IMR-90 (cell line): ENCODE measurements around the gene LAMA5.

Experiments
- BHLHE40 ChIP-seq: fragments of 150-350 bp; IDR thresholded peaks from 2 replicates; pipeline ENCODE4 v1.6.1; 2016; ENCODE audit warnings: mild to moderate bottlenecking, low read depth, low read length
- CEBPB ChIP-seq: IDR thresholded peaks from 2 replicates; pipeline ENCODE4 v1.6.1; 2012; ENCODE audit warnings: low read depth, low read length, improper control_type of control experiment
- CHD1 ChIP-seq: IDR thresholded peaks from 2 replicates; pipeline ENCODE4 v1.6.1; 2012; ENCODE audit warnings: low read depth, low read length, improper control_type of control experiment
- FOS ChIP-seq: fragments of 150-350 bp; IDR thresholded peaks from 2 replicates; pipeline ENCODE4 v1.6.1; 2016; ENCODE audit warnings: low read depth, low read length
- NFE2L2 ChIP-seq: fragments of 150-350 bp; IDR thresholded peaks from 2 replicates; pipeline ENCODE4 v1.6.1; 2016; ENCODE audit warnings: low read depth, mild to moderate bottlenecking, low read length
- POLR2A ChIP-seq: IDR thresholded peaks from 2 replicates; pipeline ENCODE4 v1.6.1; 2012; ENCODE audit warnings: mild to moderate bottlenecking, low read depth, low read length
- RCOR1 ChIP-seq: IDR thresholded peaks from 2 replicates; pipeline ENCODE4 v1.6.1; 2012; ENCODE audit warnings: mild to moderate bottlenecking, low read length, improper control_type of control experiment; ENCODE audit not compliant: insufficient replicate concordance
- SMC3 ChIP-seq: fragments of 150-350 bp; IDR thresholded peaks from 2 replicates; pipeline ENCODE4 v1.6.1; 2016; ENCODE audit warnings: low read depth, mild to moderate bottlenecking, antibody characterized with exemption, low read length, moderate library complexity
- TF ChIP-seq, protein P1 (sequence below): conservative IDR thresholded peaks from 2 replicates; pipeline ENCODE4 v1.5.1; 2012; ENCODE audit warnings: mild to moderate bottlenecking, low read depth, low read length, improper control_type of control experiment
- TF ChIP-seq, protein P2 (sequence below): fragments of 150-350 bp; IDR thresholded peaks from 2 replicates; pipeline ENCODE4 v1.6.1; 2016; ENCODE audit warnings: low read depth, mild to moderate bottlenecking, low read length, moderate library complexity, borderline replicate concordance
- TF ChIP-seq, protein P3 (sequence below): fragments of 150-350 bp; IDR thresholded peaks from 2 replicates; pipeline ENCODE4 v1.6.1; 2017; ENCODE audit warnings: mild to moderate bottlenecking, antibody characterized with exemption, low read length, low read depth

- TF ChIP-seq, protein P1, sequence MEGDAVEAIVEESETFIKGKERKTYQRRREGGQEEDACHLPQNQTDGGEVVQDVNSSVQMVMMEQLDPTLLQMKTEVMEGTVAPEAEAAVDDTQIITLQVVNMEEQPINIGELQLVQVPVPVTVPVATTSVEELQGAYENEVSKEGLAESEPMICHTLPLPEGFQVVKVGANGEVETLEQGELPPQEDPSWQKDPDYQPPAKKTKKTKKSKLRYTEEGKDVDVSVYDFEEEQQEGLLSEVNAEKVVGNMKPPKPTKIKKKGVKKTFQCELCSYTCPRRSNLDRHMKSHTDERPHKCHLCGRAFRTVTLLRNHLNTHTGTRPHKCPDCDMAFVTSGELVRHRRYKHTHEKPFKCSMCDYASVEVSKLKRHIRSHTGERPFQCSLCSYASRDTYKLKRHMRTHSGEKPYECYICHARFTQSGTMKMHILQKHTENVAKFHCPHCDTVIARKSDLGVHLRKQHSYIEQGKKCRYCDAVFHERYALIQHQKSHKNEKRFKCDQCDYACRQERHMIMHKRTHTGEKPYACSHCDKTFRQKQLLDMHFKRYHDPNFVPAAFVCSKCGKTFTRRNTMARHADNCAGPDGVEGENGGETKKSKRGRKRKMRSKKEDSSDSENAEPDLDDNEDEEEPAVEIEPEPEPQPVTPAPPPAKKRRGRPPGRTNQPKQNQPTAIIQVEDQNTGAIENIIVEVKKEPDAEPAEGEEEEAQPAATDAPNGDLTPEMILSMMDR = no peak
- TF ChIP-seq BHLHE40 = no peak
- no peak for TF ChIP-seq POLR2A
- TF ChIP-seq NFE2L2 = no peak
- TF ChIP-seq FOS = no peak
- TF ChIP-seq, protein P2, sequence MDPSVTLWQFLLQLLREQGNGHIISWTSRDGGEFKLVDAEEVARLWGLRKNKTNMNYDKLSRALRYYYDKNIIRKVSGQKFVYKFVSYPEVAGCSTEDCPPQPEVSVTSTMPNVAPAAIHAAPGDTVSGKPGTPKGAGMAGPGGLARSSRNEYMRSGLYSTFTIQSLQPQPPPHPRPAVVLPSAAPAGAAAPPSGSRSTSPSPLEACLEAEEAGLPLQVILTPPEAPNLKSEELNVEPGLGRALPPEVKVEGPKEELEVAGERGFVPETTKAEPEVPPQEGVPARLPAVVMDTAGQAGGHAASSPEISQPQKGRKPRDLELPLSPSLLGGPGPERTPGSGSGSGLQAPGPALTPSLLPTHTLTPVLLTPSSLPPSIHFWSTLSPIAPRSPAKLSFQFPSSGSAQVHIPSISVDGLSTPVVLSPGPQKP = no peak
- TF ChIP-seq, protein P3, sequence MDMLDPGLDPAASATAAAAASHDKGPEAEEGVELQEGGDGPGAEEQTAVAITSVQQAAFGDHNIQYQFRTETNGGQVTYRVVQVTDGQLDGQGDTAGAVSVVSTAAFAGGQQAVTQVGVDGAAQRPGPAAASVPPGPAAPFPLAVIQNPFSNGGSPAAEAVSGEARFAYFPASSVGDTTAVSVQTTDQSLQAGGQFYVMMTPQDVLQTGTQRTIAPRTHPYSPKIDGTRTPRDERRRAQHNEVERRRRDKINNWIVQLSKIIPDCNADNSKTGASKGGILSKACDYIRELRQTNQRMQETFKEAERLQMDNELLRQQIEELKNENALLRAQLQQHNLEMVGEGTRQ = no peak
- TF ChIP-seq CEBPB = no peak
- no peak for TF ChIP-seq CHD1
- no peak for TF ChIP-seq SMC3
- TF ChIP-seq RCOR1 = no peak
These were observed 80.0 kb downstream of the LAMA5 start for GRCh38 chr20:62287129-62287528.
